H1 (cell line): ENCODE results near the gene TECR. TPM values are rescaled to one million over a fixed set of nuclear protein-coding genes. Genes with fewer than 3 reads are reported as not detected.

Source experiments
- CTCF ChIA-PET: fragments of 300-600 bp; sonication (Branson Sonifier 250); formaldehyde crosslinking; loops from one replicate; lab custom pipeline; 2021; ENCODE audit not compliant: partially characterized antibody; lab: Charles Lee
- POLR2A ChIA-PET: fragments of 300-600 bp; sonication (Branson Sonifier 250); formaldehyde crosslinking; loops from one replicate; lab custom pipeline; 2021; ENCODE audit warnings: inconsistent platforms; ENCODE audit not compliant: partially characterized antibody; lab: Charles Lee
- DNase-seq, 2 experiments: peaks; one replicate each; pipeline versions ENCODE4 v3.0.0 to v3.0.0-alpha.2; 2010 to 2022; ENCODE audit warnings: low spot score in 2 of 2, low read depth in 1 of 2, mixed read lengths in 1 of 2
- FAIRE-seq: peaks from 2 replicates; lab custom pipeline; 2011; peaks lifted over from hg19 to GRCh38; lab: Jason Lieb, UNC
- H2AFZ ChIP-seq: 2 replicates; pipeline ENCODE4 v1.8.1; 2012; ENCODE audit warnings: low read length, inconsistent platforms
- H2AK5ac ChIP-seq: 2 replicates; pipeline ENCODE4 v1.6.1; 2013; ENCODE audit warnings: low read depth, low read length
- H2BK120ac ChIP-seq: replicated peaks from 2 replicates; pipeline ENCODE3; 2013; ENCODE audit warnings: low read depth, low read length, inconsistent platforms
- H2BK12ac ChIP-seq: 2 replicates; pipeline ENCODE4 v1.6.1; 2013; ENCODE audit warnings: low read depth, low read length
- H2BK15ac ChIP-seq: 2 replicates; pipeline ENCODE4 v1.6.1; 2013; ENCODE audit warnings: low read length
- H2BK20ac ChIP-seq: 2 replicates; pipeline ENCODE4 v1.6.1; 2013; ENCODE audit warnings: low read length
- H2BK5ac ChIP-seq: 2 replicates; pipeline ENCODE4 v1.6.1; 2013; ENCODE audit warnings: low read depth, low read length
- H3K14ac ChIP-seq: 2 replicates; pipeline ENCODE4 v1.6.1; 2013; ENCODE audit warnings: inconsistent platforms; ENCODE audit not compliant: insufficient read length
- H3K18ac ChIP-seq: 2 replicates; pipeline ENCODE4 v1.6.1; 2013; ENCODE audit warnings: low read length; ENCODE audit errors: extremely low read depth
- H3K23ac ChIP-seq: 2 replicates; pipeline ENCODE4 v1.6.1; 2013; ENCODE audit warnings: inconsistent platforms; ENCODE audit not compliant: insufficient read length
- H3K23me2 ChIP-seq: 2 replicates; pipeline ENCODE4 v1.6.1; 2013; ENCODE audit warnings: low read depth, low read length
- H3K27ac ChIP-seq: 2 replicates; pipeline ENCODE4 v1.6.1; 2011; ENCODE audit warnings: low read depth, low read length, inconsistent platforms
- H3K27me3 ChIP-seq, 4 experiments: replicated peaks in 1 of 4; 1 replicate in 1 of 4; 2 replicates in 3 of 4; pipeline versions ENCODE4 v1.6.1 to v1.8.1; 2011 to 2013; ENCODE audit warnings: low read length in 3 of 4, mild to moderate bottlenecking in 3 of 4, inconsistent platforms in 2 of 4, mixed read lengths in 2 of 4, moderate library complexity in 1 of 4; ENCODE audit not compliant: control insufficient read depth in 3 of 4, insufficient read depth in 3 of 4; ENCODE audit errors: extremely low read depth in 1 of 4
- H3K36me3 ChIP-seq, 4 experiments: 2 replicates each; pipeline versions ENCODE4 v1.6.1 to v1.8.1; 2011 to 2013; ENCODE audit warnings: mild to moderate bottlenecking in 4 of 4, low read length in 3 of 4, moderate library complexity in 2 of 4, control low read depth in 1 of 4, inconsistent platforms in 1 of 4; ENCODE audit not compliant: insufficient read depth in 4 of 4, control insufficient read depth in 2 of 4
- H3K4ac ChIP-seq: replicated peaks from 2 replicates; pipeline ENCODE3; 2013; ENCODE audit warnings: low read length, low read depth, mixed read lengths, inconsistent platforms; ENCODE audit not compliant: insufficient read length
- H3K4me1 ChIP-seq, 4 experiments: replicated peaks in 1 of 4; 1 replicate in 1 of 4; 2 replicates in 3 of 4; pipeline versions ENCODE4 v1.6.1 to v1.8.1; 2011 to 2013; ENCODE audit warnings: low read length in 3 of 4, inconsistent platforms in 2 of 4, mixed read lengths in 1 of 4; ENCODE audit not compliant: insufficient read depth in 4 of 4, control insufficient read depth in 3 of 4
- H3K4me2 ChIP-seq, 2 experiments: 2 replicates each; pipeline versions ENCODE4 v1.6.1 to v1.8.1; 2011 to 2013; ENCODE audit warnings: low read depth in 2 of 2, low read length in 2 of 2, control low read depth in 1 of 2, inconsistent platforms in 1 of 2, mild to moderate bottlenecking in 1 of 2; ENCODE audit not compliant: insufficient read depth in 1 of 2
- H3K4me3 ChIP-seq, 4 experiments: fragments of 200-600, 300-600 bp in 1 of 4; sonication (generic), shearing (Covaris generic), sonication (Bioruptor Twin) in 1 of 4; 2 replicates each; pipeline versions ENCODE4 v1.5.1 to v1.8.1; 2011 to 2016; ENCODE audit warnings: low read length in 4 of 4, low read depth in 3 of 4, control low read depth in 2 of 4, inconsistent platforms in 2 of 4, mild to moderate bottlenecking in 2 of 4, mixed read lengths in 1 of 4, moderate library complexity in 1 of 4; ENCODE audit not compliant: insufficient read depth in 2 of 4; ENCODE audit errors: extremely low read depth in 1 of 4
- H3K56ac ChIP-seq: replicated peaks from 2 replicates; pipeline ENCODE3; 2013; ENCODE audit warnings: low read depth, mild to moderate bottlenecking, mixed read lengths, low read length, inconsistent platforms; ENCODE audit not compliant: insufficient read length
- H3K79me1 ChIP-seq: 2 replicates; pipeline ENCODE4 v1.6.1; 2013; ENCODE audit warnings: low read depth, low read length, control low read depth
- H3K79me2 ChIP-seq, 2 experiments: 2 replicates each; pipeline versions ENCODE4 v1.6.1 to v1.8.1; 2012 to 2013; ENCODE audit warnings: low read length in 2 of 2, mild to moderate bottlenecking in 2 of 2, inconsistent platforms in 1 of 2; ENCODE audit not compliant: insufficient read depth in 2 of 2, control insufficient read depth in 1 of 2
- H3K9ac ChIP-seq, 4 experiments: replicated peaks in 1 of 4; 1 replicate in 1 of 4; 2 replicates in 3 of 4; pipeline versions ENCODE4 v1.6.1 to v1.8.1; 2011 to 2013; ENCODE audit warnings: low read depth in 3 of 4, low read length in 3 of 4, control low read depth in 2 of 4, mild to moderate bottlenecking in 2 of 4, moderate library complexity in 2 of 4, inconsistent platforms in 1 of 4; ENCODE audit errors: extremely low read depth in 1 of 4
- H3K9me3 ChIP-seq, 2 experiments: 2 replicates each; pipeline versions ENCODE4 v1.6.1 to v1.8.1; 2012 to 2013; ENCODE audit warnings: mild to moderate bottlenecking in 2 of 2, moderate library complexity in 2 of 2, control low read depth in 1 of 2, inconsistent platforms in 1 of 2, low read depth in 1 of 2, low read length in 1 of 2, mixed read lengths in 1 of 2; ENCODE audit not compliant: insufficient read depth in 2 of 2
- H4K20me1 ChIP-seq, 2 experiments: replicated peaks in 1 of 2; 2 replicates each; pipeline versions ENCODE3 to v1.8.1; 2011 to 2013; ENCODE audit warnings: inconsistent platforms in 2 of 2, low read length in 2 of 2, mild to moderate bottlenecking in 1 of 2; ENCODE audit not compliant: insufficient read depth in 2 of 2, control insufficient read depth in 1 of 2
- H4K5ac ChIP-seq: 2 replicates; pipeline ENCODE4 v1.6.1; 2013; ENCODE audit warnings: low read length, low read depth, mixed read lengths, inconsistent platforms; ENCODE audit not compliant: insufficient read length
- H4K8ac ChIP-seq: 2 replicates; pipeline ENCODE4 v1.8.0; 2013; ENCODE audit warnings: mild to moderate bottlenecking, moderate library complexity, low read length, inconsistent platforms; ENCODE audit not compliant: insufficient read depth; ENCODE audit errors: extremely low read depth
- H4K91ac ChIP-seq: replicated peaks from 2 replicates; pipeline ENCODE3; 2013; ENCODE audit warnings: low read length, mixed read lengths, inconsistent platforms; ENCODE audit not compliant: insufficient read length
- ASH2L ChIP-seq: fragments of 200-600, 300-600 bp; sonication (generic); IDR thresholded peaks from one replicate; pipeline ENCODE4 v1.7.1; 2017; ENCODE audit warnings: low read length
- CREB1 ChIP-seq: IDR thresholded peaks from 2 replicates; pipeline ENCODE4 v1.6.1; 2012; ENCODE audit warnings: inconsistent platforms
- RAD21 ChIP-seq, 2 experiments: IDR thresholded peaks in 1 of 2; conservative IDR thresholded peaks in 1 of 2; 2 replicates each; pipeline ENCODE4 v1.6.1; 2011; ENCODE audit warnings: low read depth in 2 of 2, low read length in 2 of 2, improper control_type of control experiment in 1 of 2, inconsistent platforms in 1 of 2, mild to moderate bottlenecking in 1 of 2, moderate library complexity in 1 of 2
- RFX5 ChIP-seq: IDR thresholded peaks from 2 replicates; pipeline ENCODE4 v1.6.1; 2011; ENCODE audit warnings: low read depth, low read length, improper control_type of control experiment, borderline replicate concordance
- SP1 ChIP-seq: IDR thresholded peaks from 2 replicates; pipeline ENCODE4 v1.6.1; 2011; ENCODE audit warnings: low read depth, low read length
- TEAD4 ChIP-seq: IDR thresholded peaks from 2 replicates; pipeline ENCODE4 v1.6.1; 2012; ENCODE audit warnings: low read depth, low read length, inconsistent platforms, mixed read lengths
- WGBS, 2 experiments: shearing (Covaris generic) in 1 of 2; methylation state at CpG; one replicate each; pipeline versions ENCODE4 v1.1.6 to v1.1.7; 2013 to 2015; ENCODE audit warnings: low lambda C conversion rate in 2 of 2, mixed read lengths in 2 of 2, inconsistent platforms in 1 of 2, low coverage in 1 of 2, missing lambda C conversion rate in 1 of 2; ENCODE audit not compliant: insufficient replicate concordance in 2 of 2, insufficient coverage in 1 of 2, insufficient read length in 1 of 2; ENCODE audit errors: extremely low coverage in 1 of 2, missing lambda C conversion rate in 1 of 2; 5-methylcytosine and 5-hydroxymethylcytosine counted together
- polyA plus RNA-seq, 7 experiments: library from polyadenylated mRNA; depleted of rRNA in 3 of 7; stranded (reverse) in 5 of 7; unstranded in 2 of 7; fragments of >200 nt in 5 of 7; fragments of 200-250 nt in 2 of 7; gene quantifications; 1 replicate in 5 of 7; 2 replicates in 1 of 7; 4 replicates in 1 of 7; pipeline versions ENCODE4 v1.2.1 to v1.2.3, GENCODE V29; 2011 to 2013; ENCODE audit warnings: missing spikeins in 2 of 7, mixed read lengths in 2 of 7
- total RNA-seq: library from RNA; stranded (reverse); fragmentation: NEBNext Ultra II Directional; extraction: Animal tissue kit (Norgen Biotek cat#: 25700); gene quantifications from 2 replicates; pipeline ENCODE4 v1.2.1, GENCODE V29; 2021
- TF ChIP-seq, protein P1 (sequence below), 3 experiments: IDR thresholded peaks; 1 replicate in 2 of 3; 2 replicates in 1 of 3; pipeline versions ENCODE4 v1.5.1 to v1.6.1; 2011; ENCODE audit warnings: low read length in 3 of 3, mild to moderate bottlenecking in 3 of 3, inconsistent platforms in 2 of 3, low read depth in 1 of 3, moderate library complexity in 1 of 3; ENCODE audit not compliant: insufficient read depth in 1 of 3; ENCODE audit errors: control extremely low read depth in 1 of 3
- TF ChIP-seq, protein P2 (sequence below): IDR thresholded peaks from 2 replicates; pipeline ENCODE4 v1.6.1; 2012; ENCODE audit warnings: inconsistent platforms

Gene TECR
- total and polyA plus RNA-seq, 2 of the 8 experiments (the other 6 are each of a cell fraction or from before 2014, with no cell fraction given) = 172 to 405 TPM

DNA sequence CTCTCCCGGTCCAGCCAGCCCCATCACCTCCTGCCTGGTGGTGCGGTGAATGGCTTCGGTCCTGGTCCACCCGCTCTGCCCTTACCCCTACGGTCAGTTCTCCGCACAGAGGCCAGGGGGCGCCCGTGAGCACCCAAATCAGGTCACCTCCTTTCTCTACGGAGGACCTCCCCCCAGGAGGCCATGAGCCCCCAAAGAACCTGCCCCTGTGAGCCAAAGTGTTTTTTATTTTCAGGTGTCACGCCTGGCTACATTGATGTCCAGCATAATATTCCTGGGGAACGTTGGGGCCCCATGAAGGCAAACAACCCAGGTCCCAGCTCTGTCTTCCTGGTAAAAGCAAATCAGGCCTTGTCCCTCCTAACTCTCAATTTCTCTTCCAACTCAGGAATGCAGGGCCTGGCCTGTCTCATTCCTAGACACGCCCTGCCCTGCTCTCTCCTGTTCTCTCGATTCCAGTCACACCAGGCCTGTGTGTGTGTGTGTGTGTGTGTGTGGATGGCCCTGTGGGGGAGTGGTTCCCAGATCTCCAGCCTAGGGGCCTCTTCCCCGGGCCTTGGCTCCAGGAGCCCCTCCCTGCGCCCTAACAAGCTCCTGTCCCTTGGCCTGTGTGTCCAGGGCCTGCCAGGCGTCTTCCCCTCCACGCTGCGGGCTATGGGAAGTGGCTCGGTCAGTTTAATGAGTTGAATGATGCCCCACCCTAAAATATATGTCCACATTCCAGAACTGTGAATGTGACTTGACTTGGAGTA is 23.7 kb upstream of the TECR start:
- WGBS, 2 experiments = 41% methylated on average over 17 of the region's 19 CpGs; no CpG with 5 or more reads in 1 of the 2 experiments
- Histone ChIP-seq H2AK5ac (no peak overlapping the region), H3K27ac (peak overlapping the region; percentile 37; the same call in 1 of the 2 replicates), H3K14ac (no peak overlapping the region), H2BK120ac (no peak overlapping the region), H3K23ac (no peak overlapping the region), H2BK5ac (no peak overlapping the region), H3K4ac (peak overlapping the region; percentile 65), H4K8ac (peak overlapping the region; percentile 47; the same call in 1 of the 2 replicates), H4K91ac (peak overlapping the region; percentile 2), H3K4me3 (no peak overlapping the region), H3K9ac (no peak overlapping the region; a peak in 1 of 7 replicates), H3K18ac (0 out of 2 replicates have a peak overlapping the region, but pooled peaks have one; percentile 19), H2BK20ac (no peak overlapping the region), H2BK12ac (no peak overlapping the region), H3K4me1 (peaks cover 0 to 4% (median 2%) of the 10 kb centered on the region in 4 experiments; a peak in 3 of 7 replicates), H3K79me2 (no peaks in the 10 kb centered on the region), H3K4me2 (no peak overlapping the region), H3K56ac (no peak overlapping the region), H3K23me2 (no peaks in the 10 kb centered on the region; the same call in 1 of the 2 replicates), H2BK15ac (no peak overlapping the region), H4K20me1 (no peaks in the 10 kb centered on the region), H3K9me3 (no peaks in the 10 kb centered on the region), H3K36me3 (no peaks in the 10 kb centered on the region), H3K27me3 (no peaks in the 10 kb centered on the region), H2AFZ (peak overlapping the region; percentile 60; the same call in 1 of the 2 replicates), H4K5ac (no peak overlapping the region), H3K79me1 (no peaks in the 10 kb centered on the region)
- ChIA-PET POLR2A (interaction anchor here (1.9 to 4.0 kb wide), 3 partner anchors 8 to 11 kb away, joined by 7 to 30 read pairs (median 10); partner anchors contain the start of genes DNAJB1 and GIPC1), CTCF (interaction anchor here (0.6 to 5.0 kb wide), 20 partner anchors 8 to 181 kb away, joined by 3 to 36 read pairs (median 4); partner anchors contain the start of gene GIPC1)
- DNase-seq (peak in 1 of 2 experiments; percentile 97), FAIRE-seq (no peak)
- TF ChIP-seq, protein P1, sequence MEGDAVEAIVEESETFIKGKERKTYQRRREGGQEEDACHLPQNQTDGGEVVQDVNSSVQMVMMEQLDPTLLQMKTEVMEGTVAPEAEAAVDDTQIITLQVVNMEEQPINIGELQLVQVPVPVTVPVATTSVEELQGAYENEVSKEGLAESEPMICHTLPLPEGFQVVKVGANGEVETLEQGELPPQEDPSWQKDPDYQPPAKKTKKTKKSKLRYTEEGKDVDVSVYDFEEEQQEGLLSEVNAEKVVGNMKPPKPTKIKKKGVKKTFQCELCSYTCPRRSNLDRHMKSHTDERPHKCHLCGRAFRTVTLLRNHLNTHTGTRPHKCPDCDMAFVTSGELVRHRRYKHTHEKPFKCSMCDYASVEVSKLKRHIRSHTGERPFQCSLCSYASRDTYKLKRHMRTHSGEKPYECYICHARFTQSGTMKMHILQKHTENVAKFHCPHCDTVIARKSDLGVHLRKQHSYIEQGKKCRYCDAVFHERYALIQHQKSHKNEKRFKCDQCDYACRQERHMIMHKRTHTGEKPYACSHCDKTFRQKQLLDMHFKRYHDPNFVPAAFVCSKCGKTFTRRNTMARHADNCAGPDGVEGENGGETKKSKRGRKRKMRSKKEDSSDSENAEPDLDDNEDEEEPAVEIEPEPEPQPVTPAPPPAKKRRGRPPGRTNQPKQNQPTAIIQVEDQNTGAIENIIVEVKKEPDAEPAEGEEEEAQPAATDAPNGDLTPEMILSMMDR (IDR thresholded peaks at IDR 0.05; ENCODE audit: control extremely low read depth in 1 of 3, insufficient read depth in 1 of 3, low read depth in 1 of 3, low read length in 3 of 3) = peak; percentile 75 to 92 (median 89)
- peak; percentile 76 for TF ChIP-seq ASH2L
- 0 out of 2 replicates have a peak, but pooled peaks have one; percentile 37 for TF ChIP-seq CREB1
- TF ChIP-seq, protein P2, sequence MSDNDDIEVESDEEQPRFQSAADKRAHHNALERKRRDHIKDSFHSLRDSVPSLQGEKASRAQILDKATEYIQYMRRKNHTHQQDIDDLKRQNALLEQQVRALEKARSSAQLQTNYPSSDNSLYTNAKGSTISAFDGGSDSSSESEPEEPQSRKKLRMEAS = peak; percentile 31; the same call in 1 of the 2 replicates
- 0 out of 2 replicates have a peak, but pooled peaks have one; percentile 7 for TF ChIP-seq TEAD4
- TF ChIP-seq SP1 = no peak
- no peak for TF ChIP-seq RFX5
- TF ChIP-seq RAD21 (IDR thresholded peaks at IDR 0.05 in 1 of 2, conservative IDR thresholded peaks at IDR 0.05 in 1 of 2; ENCODE audit: low read depth in 2 of 2, low read length in 2 of 2) = peak in 1 of 2 experiments; percentile 47; a peak in 3 of 4 replicates
